HG03025 (cell line): ENCODE results near the gene BBS4.

ENCODE experiments used
- ATAC-seq: cut with Tn5 transposase; IDR thresholded peaks from one replicate; pipeline ENCODE4 v1.9.1; 2021; ENCODE audit warnings: mild to moderate bottlenecking, moderate library complexity; ENCODE audit not compliant: unreplicated experiment, low FRiP score

Gene BBS4

DNA sequence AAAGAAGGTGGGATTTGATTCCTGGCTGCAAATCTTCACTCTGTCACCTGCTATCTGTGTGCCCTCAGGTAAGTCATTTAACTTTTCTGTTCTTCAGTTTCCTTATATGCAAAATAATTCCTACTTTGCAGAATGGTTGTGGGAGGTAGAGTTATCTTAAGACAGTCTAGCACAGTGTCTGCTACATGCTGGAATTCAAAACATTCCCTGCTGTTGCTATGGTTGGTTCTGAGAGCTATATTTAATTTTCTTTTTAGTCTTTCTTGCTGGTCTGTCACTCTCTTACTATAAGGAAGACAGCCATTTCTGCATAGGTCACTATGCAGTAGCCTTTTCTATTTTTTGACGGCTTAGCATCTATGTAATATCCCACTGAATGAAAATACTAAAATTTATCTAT is 101.5 kb downstream of the BBS4 start:
- no peak for ATAC-seq
